ENCODE results near the gene NCOR2.

NCOR2 gene

DNA sequence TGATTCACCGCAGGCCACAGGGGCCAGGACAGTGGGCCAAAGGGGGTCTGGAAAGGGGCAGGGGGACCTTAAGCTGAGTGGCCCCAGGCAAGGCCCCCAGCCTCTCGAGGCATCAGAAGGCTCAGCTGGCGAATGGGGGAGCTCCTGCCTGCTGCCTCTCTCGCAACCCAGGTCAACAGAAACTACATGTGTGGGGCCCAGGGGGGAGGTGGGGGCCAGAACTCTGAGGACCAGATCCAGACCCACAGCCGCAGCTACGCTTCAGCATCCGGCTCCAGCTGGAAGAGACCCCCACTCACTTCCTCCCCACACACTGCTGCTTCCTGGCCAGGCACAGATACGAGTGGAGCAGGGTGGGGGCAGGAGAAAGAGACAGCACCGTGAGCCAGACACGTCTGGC lies 46.5 kb downstream of the NCOR2 start:
- DNase-seq, result no peak

- no peak for DNase-seq
These were observed 47.1 kb downstream of the NCOR2 start for GRCh38 chr12:124520265-124520701.

DNA sequence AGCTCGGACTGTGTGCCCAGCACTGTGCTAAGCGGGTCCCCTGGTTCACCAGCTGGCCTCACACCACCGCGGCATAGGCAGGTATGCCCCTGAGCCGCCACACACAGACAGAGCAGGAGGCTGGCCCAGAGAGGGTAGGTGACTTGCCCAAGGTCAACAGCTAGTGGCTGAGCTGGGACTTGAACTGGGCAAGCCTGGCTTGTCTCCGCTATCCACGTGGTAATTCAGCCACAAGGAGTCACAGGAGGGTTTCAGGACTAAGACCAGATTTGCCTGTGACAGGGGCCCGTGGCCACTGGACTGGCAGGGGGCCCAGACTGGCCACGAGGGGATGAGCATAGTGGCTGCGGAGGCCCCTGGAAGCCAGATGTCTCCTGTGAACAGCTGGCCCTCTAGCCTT lies 47.7 kb downstream of the NCOR2 start:
- DNase-seq, result no peak

DNA sequence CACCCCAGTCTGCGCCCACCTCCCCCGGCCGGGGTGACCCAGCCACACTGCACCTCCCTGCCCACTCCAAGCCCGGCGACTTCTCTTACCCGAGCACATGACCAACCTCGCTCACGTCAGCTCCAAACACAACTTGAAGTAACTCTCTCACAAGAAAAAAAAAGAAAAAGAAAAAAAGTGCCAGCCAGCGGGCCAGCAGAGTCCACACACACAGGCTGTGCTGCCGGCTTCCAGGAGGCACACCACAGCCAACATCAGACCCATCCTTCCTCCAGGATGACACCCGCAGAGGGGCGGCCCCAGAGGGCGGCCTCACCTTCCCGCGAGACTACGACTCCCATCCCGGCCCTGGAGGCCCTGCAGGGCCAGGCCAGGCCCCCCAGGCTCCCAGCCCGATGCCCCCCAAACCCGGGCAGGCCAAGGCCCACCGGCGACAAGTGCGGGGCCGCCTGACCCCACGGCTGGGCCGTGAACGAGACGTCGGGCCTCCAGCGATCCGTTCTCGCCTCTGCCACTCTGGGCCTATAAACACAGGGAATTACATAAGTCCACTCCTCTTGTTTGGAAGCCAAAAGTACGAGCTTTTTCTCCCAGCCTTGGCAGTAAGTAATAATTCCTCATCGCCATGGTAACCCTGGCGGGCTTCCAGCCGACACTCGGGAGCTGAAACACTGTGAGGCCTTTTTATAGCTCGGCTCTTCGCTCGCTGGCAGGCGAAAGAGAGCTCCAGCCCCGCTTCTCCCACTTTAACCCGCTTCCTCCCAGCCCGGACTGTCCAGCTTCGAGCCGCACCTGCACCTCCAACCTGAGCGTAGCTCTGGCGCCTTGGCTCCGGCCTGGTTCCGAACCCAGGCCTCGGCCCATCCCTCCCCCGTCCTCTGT lies 49.1 kb downstream of the NCOR2 start:
- peak; percentile 94 for DNase-seq

Data from NCI-H1417 treated with DMSO at 0.1 percent for 48 hours (cell line).